Glutamatergic neuron (in vitro differentiated cells): Measurements from ENCODE around the gene AFG3L2. TPM values are rescaled to one million over a fixed set of nuclear protein-coding genes. Genes with fewer than 3 reads are reported as not detected.

Experiments used
- DNase-seq: peaks from one replicate; pipeline ENCODE4 v3.0.0; 2022
- H3K27ac Mint-ChIP-seq: one replicate; pipeline ENCODE4 v1.8.0; 2020; ENCODE audit warnings: mild to moderate bottlenecking, mixed read lengths, inconsistent platforms; ENCODE audit not compliant: unreplicated experiment
- H3K27me3 Mint-ChIP-seq: one replicate; pipeline ENCODE4 v1.8.0; 2020; ENCODE audit warnings: mild to moderate bottlenecking, moderate library complexity, mixed read lengths, inconsistent platforms; ENCODE audit not compliant: unreplicated experiment
- H3K36me3 Mint-ChIP-seq: one replicate; pipeline ENCODE4 v1.8.0; 2020; ENCODE audit warnings: mild to moderate bottlenecking, mixed read lengths, inconsistent platforms; ENCODE audit not compliant: unreplicated experiment
- H3K4me1 Mint-ChIP-seq: one replicate; pipeline ENCODE4 v1.8.0; 2020; ENCODE audit warnings: mild to moderate bottlenecking, low read depth, mixed read lengths, inconsistent platforms; ENCODE audit not compliant: unreplicated experiment
- H3K4me3 Mint-ChIP-seq: one replicate; pipeline ENCODE4 v1.8.0; 2020; ENCODE audit warnings: mild to moderate bottlenecking, mixed read lengths, inconsistent platforms; ENCODE audit not compliant: unreplicated experiment
- H3K9me3 Mint-ChIP-seq: one replicate; pipeline ENCODE4 v1.8.0; 2020; ENCODE audit warnings: mild to moderate bottlenecking, moderate library complexity, mixed read lengths, inconsistent platforms; ENCODE audit not compliant: unreplicated experiment
- total RNA-seq: library from RNA; stranded (reverse); fragmentation: NEBNext Ultra II Directional; extraction: Animal tissue kit (Norgen Biotek cat#: 25700); gene quantifications from one replicate; pipeline ENCODE4 v1.2.1, GENCODE V29; 2021; ENCODE audit not compliant: unreplicated experiment
- TF ChIP-seq, protein P1 (sequence below): fragments of 200-600 bp; sonication (generic); IDR thresholded peaks from one replicate; pipeline ENCODE4 v1.5.0; 2021; ENCODE audit not compliant: partially characterized antibody, unreplicated experiment

AFG3L2 gene
- total RNA-seq, 1 donor from 2014 or later, result 46.7 TPM

DNA sequence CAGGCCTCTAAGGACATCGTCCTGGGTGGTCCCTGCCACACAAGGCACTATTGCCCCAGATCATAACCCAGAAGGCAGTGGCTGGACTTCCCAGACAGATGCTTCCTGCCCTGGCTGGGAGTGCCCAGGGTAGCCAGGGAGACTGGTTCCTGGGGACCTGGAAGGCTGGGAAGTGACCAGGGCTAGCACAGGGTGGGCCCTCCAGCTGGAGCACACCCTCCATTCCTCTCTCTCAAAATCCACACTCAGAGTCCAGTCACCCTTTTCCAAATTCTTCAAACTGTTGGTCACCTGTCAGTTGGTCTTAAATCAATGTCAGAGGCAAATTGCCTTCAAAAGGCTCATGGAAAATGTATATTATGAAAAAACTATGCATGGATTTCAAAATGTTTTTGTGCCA is 80.6 kb downstream of the AFG3L2 start:
- Mint-ChIP-seq H3K27ac (no peak overlapping the region), H3K36me3 (no peaks in the 10 kb centered on the region), H3K4me3 (no peak overlapping the region), H3K9me3 (no peaks in the 10 kb centered on the region), H3K27me3 (peaks cover 3% of the 10 kb centered on the region), H3K4me1 (peaks cover 3% of the 10 kb centered on the region)
- DNase-seq, result no peak
- TF ChIP-seq, protein P1, sequence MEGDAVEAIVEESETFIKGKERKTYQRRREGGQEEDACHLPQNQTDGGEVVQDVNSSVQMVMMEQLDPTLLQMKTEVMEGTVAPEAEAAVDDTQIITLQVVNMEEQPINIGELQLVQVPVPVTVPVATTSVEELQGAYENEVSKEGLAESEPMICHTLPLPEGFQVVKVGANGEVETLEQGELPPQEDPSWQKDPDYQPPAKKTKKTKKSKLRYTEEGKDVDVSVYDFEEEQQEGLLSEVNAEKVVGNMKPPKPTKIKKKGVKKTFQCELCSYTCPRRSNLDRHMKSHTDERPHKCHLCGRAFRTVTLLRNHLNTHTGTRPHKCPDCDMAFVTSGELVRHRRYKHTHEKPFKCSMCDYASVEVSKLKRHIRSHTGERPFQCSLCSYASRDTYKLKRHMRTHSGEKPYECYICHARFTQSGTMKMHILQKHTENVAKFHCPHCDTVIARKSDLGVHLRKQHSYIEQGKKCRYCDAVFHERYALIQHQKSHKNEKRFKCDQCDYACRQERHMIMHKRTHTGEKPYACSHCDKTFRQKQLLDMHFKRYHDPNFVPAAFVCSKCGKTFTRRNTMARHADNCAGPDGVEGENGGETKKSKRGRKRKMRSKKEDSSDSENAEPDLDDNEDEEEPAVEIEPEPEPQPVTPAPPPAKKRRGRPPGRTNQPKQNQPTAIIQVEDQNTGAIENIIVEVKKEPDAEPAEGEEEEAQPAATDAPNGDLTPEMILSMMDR, result no peak

DNA sequence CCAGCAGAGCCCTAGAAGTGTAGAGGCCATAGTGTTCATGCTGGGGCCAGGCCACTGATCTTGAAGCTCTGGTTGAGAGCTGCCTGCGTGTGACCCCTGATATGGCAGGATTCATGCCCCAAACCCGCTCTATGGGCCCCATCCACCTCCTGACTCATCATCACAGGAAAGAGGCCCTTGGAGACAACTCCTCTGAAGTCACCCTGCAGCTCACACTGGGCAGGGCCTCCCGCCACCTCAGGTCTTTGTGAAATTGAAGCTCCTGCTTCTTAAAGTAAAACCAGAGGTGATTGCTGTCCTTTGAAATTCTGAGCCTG is 81.0 kb downstream of the AFG3L2 start:
- H3K4me1 Mint-ChIP-seq, result peaks cover 4% of the 10 kb centered on the region
- H3K36me3 Mint-ChIP-seq, result no peaks in the 10 kb centered on the region
- TF ChIP-seq, protein P1, result no peak
- no peak for DNase-seq
- H3K9me3 Mint-ChIP-seq, result no peaks in the 10 kb centered on the region
- peaks cover 3% of the 10 kb centered on the region for H3K27me3 Mint-ChIP-seq
- no peak overlapping the region for H3K4me3 Mint-ChIP-seq
- H3K27ac Mint-ChIP-seq, result no peak overlapping the region

DNA sequence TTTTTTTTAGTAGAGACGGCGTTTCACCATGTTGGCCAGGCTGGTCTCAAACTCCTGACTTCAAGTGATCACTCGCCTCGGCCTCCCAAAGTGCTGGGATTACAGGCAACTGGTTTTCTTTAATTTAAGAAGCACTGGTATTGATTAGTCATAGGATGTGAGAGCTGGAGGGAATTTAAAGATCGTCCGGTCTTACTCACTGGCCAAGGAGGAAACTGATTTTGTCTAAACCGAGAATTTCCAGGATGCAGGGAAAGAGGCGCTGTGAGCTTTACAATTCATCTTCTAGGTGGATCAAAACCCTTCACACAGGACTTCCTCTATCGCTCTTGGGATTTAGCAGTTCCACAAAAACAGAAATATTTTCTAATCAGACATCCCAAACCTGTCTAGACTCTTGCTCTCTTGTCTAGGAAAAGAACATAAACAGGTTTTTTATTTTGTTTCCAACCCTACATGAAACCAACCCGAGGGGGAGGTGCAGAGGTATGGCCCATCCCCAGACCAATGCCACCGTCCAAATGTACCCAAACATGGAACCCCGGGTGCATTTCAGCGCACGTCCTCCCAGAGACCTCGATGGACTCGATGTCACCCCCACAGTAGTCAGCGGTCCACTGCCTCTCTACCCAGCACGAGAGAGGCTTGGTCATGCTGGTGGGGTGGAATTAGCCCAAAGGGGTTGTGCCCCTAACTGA is 81.5 kb downstream of the AFG3L2 start:
- H3K4me1 Mint-ChIP-seq, result peaks cover 4% of the 10 kb centered on the region
- no peak for DNase-seq
- H3K27me3 Mint-ChIP-seq, result peaks cover 3% of the 10 kb centered on the region
- no peaks in the 10 kb centered on the region for H3K36me3 Mint-ChIP-seq
- TF ChIP-seq, protein P1, result no peak
- no peak overlapping the region for H3K4me3 Mint-ChIP-seq
- H3K9me3 Mint-ChIP-seq, result no peaks in the 10 kb centered on the region
- H3K27ac Mint-ChIP-seq, result no peak overlapping the region

DNA sequence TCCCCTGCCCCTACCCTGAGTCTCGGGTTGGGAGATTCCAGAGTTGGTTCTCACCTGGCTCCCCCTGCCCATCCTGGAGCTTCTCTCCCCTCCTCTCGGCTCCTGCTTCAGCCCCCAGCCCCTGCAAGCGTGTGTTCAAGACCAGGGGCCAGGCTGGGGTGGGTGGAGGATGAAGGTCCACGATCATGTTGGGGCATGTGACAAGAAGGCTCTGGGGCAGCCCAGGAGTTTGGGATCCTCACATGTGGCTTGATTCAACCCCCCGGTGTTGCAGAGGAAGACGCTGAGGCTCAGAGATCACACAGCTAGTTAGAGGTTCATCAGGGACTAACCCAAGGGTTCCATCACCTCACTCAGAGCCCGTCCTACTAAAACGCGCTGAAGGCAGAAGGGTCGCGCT is 83.2 kb downstream of the AFG3L2 start:
- Mint-ChIP-seq H3K4me3 (no peak overlapping the region), H3K27me3 (peaks cover 3% of the 10 kb centered on the region)

DNA sequence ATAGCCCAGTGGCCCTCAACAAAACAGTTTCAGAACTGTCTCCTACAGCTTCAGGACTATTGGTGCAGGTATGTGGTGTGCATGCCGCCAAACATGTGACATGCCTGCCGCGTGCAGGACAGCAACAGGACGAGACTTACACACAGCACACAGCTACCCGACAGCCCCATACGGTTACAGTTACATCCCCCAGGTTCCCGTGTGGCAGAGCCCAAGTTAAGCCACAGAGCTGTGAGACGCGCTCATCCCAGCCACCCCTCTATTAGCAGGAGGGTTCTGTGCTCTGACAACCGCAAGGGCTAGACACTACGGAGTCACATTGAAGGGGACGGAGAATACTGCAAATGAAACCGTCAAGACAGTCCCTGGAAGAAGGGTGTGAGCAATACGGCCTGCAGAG is 85.3 kb downstream of the AFG3L2 start:
- H3K27me3 Mint-ChIP-seq, result peaks cover 11% of the 10 kb centered on the region
- no peak for DNase-seq
- TF ChIP-seq, protein P1, result no peak
- H3K36me3 Mint-ChIP-seq, result no peaks in the 10 kb centered on the region
- no peaks in the 10 kb centered on the region for H3K9me3 Mint-ChIP-seq
- H3K4me3 Mint-ChIP-seq, result no peak overlapping the region
- peaks cover 10% of the 10 kb centered on the region for H3K4me1 Mint-ChIP-seq
- H3K27ac Mint-ChIP-seq, result no peak overlapping the region

More for the DNA sequence above, 83.2 kb downstream of the AFG3L2 start:
- TF ChIP-seq, protein P1, result no peak
- no peaks in the 10 kb centered on the region for H3K9me3 Mint-ChIP-seq
- peaks cover 8% of the 10 kb centered on the region for H3K4me1 Mint-ChIP-seq
- H3K27ac Mint-ChIP-seq, result no peak overlapping the region
- H3K36me3 Mint-ChIP-seq, result no peaks in the 10 kb centered on the region
- DNase-seq, result no peak
